K562 (cell line): ENCODE measurements around the gene PRELID1. TPM values are rescaled to one million over a fixed set of nuclear protein-coding genes. Genes with fewer than 3 reads are reported as not detected.

ENCODE experiments used
- ATF7 ChIP-seq: fragments of 450-650 bp; IDR thresholded peaks from 2 replicates; pipeline ENCODE4 v1.7.1; 2014; ENCODE audit warnings: mild to moderate bottlenecking, moderate library complexity
- BRD9 ChIP-seq: fragments of 450-650 bp; IDR thresholded peaks from 2 replicates; pipeline ENCODE4 v1.6.1; 2018; ENCODE audit warnings: low read depth; ENCODE audit not compliant: partially characterized antibody
- CBFA2T3 ChIP-seq: fragments of 450-650 bp; IDR thresholded peaks from 2 replicates; pipeline ENCODE4 v1.6.1; 2017
- CBFB ChIP-seq: sonication (generic); formaldehyde crosslinking; IDR thresholded peaks from 2 replicates; pipeline ENCODE4 v1.4.0; 2020; ENCODE audit warnings: mild to moderate bottlenecking, missing genetic modification reagents
- DMBX1 ChIP-seq: fragments of 250-450 bp; sonication (Bioruptor Pico); IDR thresholded peaks from 2 replicates; pipeline ENCODE4 v1.8.0; 2022; ENCODE audit warnings: inconsistent platforms, mild to moderate bottlenecking, moderate library complexity, borderline replicate concordance
- FUS ChIP-seq: fragments of 200-400 bp; formaldehyde crosslinking; optimal IDR thresholded peaks from 2 replicates; pipeline ENCODE3; 2017; ENCODE audit warnings: low read depth, low read length
- GABPA ChIP-seq: fragments of 200-800 bp; sonication (Bioruptor generic); conservative IDR thresholded peaks from 2 replicates; pipeline ENCODE4 v1.6.1; 2016; ENCODE audit warnings: low read depth, missing genetic modification characterization, missing compliant biosample characterization
- HDAC3 ChIP-seq: fragments of 450-650 bp; IDR thresholded peaks from 2 replicates; pipeline ENCODE4 v1.6.1; 2018; ENCODE audit warnings: borderline replicate concordance, mild to moderate bottlenecking, moderate library complexity; ENCODE audit not compliant: partially characterized antibody
- HNRNPL ChIP-seq: fragments of 200-400 bp; formaldehyde crosslinking; IDR thresholded peaks from 2 replicates; pipeline ENCODE4 v1.6.1; 2017; ENCODE audit warnings: low read depth, mild to moderate bottlenecking, low read length
- NR2C2 ChIP-seq, 2 experiments: fragments of 200-800 bp in 1 of 2; sonication (Bioruptor generic) in 1 of 2; sonication (generic) in 1 of 2; formaldehyde crosslinking in 1 of 2; IDR thresholded peaks; 2 replicates each; pipeline versions ENCODE4 v1.6.1 to v1.8.0; 2016 to 2022; ENCODE audit warnings: mild to moderate bottlenecking in 1 of 2, missing compliant biosample characterization in 1 of 2, missing genetic modification characterization in 1 of 2, missing genetic modification reagents in 1 of 2
- NR2F6 ChIP-seq: fragments of 450-650 bp; formaldehyde crosslinking; IDR thresholded peaks from 2 replicates; pipeline ENCODE4 v1.4.0; 2020; ENCODE audit warnings: mild to moderate bottlenecking
- POLR3G ChIP-seq: IDR thresholded peaks from 2 replicates; pipeline ENCODE4 v1.6.1; 2011; ENCODE audit not compliant: insufficient read length, insufficient replicate concordance; ENCODE audit errors: extremely low read depth
- PRMT5 ChIP-seq: sonication (generic); formaldehyde crosslinking; IDR thresholded peaks from 2 replicates; pipeline ENCODE4 v1.5.0; 2020; ENCODE audit warnings: missing genetic modification reagents
- RCOR1 ChIP-seq, 2 experiments: IDR thresholded peaks; 2 replicates each; pipeline ENCODE4 v1.6.1; 2012; ENCODE audit warnings: low read depth in 2 of 2, low read length in 2 of 2, borderline replicate concordance in 1 of 2, improper control_type of control experiment in 1 of 2
- SP1 ChIP-seq: sonication (generic); formaldehyde crosslinking; IDR thresholded peaks from 2 replicates; pipeline ENCODE4 v1.8.1; 2022; ENCODE audit warnings: mild to moderate bottlenecking, missing genetic modification reagents
- ZBED1 ChIP-seq: IDR thresholded peaks from 2 replicates; pipeline ENCODE4 v1.6.1; 2014
- ZFPM2 ChIP-seq: fragments of 250-450 bp; sonication (Bioruptor Pico); IDR thresholded peaks from 2 replicates; pipeline ENCODE4 v1.5.1; 2022; ENCODE audit warnings: mild to moderate bottlenecking
- polyA plus RNA-seq, 8 experiments: library from polyadenylated mRNA; depleted of rRNA in 4 of 8; stranded (reverse) in 5 of 8; unstranded in 3 of 8; fragments of >200 nt; fragmentation: Nextera tagmentation in 2 of 8; fragmentation: Illumina TruSeq in 1 of 8; extraction: Ambion mirVana in 2 of 8; extraction: Trizol in 1 of 8; gene quantifications; 2 replicates each; pipeline versions ENCODE4 v1.2.1 to v1.2.3, GENCODE V29; 2011 to 2014; ENCODE audit warnings: inconsistent platforms in 1 of 8, missing spikeins in 1 of 8
- total RNA-seq, 7 experiments: library from RNA; depleted of rRNA in 6 of 7; stranded (reverse); fragments of >200 nt in 6 of 7; fragmentation: Illumina TruSeq in 2 of 7; extraction: Trizol in 2 of 7; gene quantifications; 2 replicates each; pipeline versions ENCODE4 v1.2.1 to v1.2.3, GENCODE V29; 2011 to 2021; ENCODE audit warnings: low replicate concordance in 1 of 7
- TF ChIP-seq, protein P1 (sequence below): fragments of 450-650 bp; formaldehyde crosslinking; IDR thresholded peaks from 2 replicates; pipeline ENCODE4 v1.4.0; 2020; ENCODE audit warnings: mild to moderate bottlenecking, mixed read lengths
- TF ChIP-seq, protein P2 (sequence below): fragments of 200-800 bp; sonication (Bioruptor generic); IDR thresholded peaks from 2 replicates; pipeline ENCODE4 v1.6.1; 2017; ENCODE audit warnings: missing genetic modification characterization, missing compliant biosample characterization
- TF ChIP-seq, protein P3 (sequence below): sonication (generic); formaldehyde crosslinking; IDR thresholded peaks from 2 replicates; pipeline ENCODE4 v1.4.0; 2020; ENCODE audit warnings: mild to moderate bottlenecking, missing genetic modification reagents
- TF ChIP-seq, protein P4 (sequence below): fragments of 250-450 bp; sonication (Bioruptor Pico); IDR thresholded peaks from 2 replicates; pipeline ENCODE4 v1.5.0; 2021

PRELID1 gene
- total and polyA plus RNA-seq, 9 of the 15 experiments (the other 6 are each of a cell fraction or from before 2014, with no cell fraction given), result 40.1 to 484 (median 340) TPM

DNA sequence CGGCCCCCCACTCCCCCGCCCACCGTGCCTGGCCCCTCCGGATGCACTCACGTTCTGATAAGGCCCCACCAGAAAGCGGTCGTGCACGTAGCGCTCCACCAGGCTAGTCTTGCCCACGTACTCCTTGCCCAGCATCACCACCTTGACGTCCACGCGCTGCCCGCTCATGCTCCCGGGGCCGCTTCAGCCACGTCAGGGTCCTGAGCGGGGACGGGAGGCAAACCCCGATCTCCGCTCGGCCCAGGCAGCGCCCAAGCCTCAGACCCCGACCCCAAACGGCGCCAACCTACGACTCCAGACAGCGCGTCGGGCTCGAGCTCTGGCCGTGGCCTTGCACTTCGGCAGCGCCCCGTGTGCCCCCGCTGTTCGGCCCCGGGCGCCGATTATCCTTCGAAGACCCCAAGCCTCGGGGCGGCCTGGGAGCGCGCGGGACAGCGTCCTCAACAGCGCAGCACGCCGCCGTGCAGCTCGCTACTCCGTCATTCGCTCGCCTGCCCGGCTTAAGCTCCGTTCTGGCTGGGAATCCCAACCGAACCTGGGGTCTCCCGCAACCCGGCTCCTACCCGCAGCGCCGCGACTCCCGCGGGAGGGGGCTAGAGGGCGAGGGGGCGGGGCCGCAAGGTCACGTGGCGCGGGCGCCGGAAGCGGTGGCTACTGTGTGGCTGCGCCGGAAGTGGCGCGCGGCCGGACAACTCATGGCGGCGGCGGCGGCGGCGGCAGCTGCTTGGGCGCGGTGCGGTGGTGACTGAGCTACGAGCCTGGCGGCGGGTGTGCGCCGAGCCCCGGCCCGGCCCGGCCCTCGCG lies at the start of gene PRELID1, which contains the start of gene RAB24 (continued):
- TF ChIP-seq, protein P1, sequence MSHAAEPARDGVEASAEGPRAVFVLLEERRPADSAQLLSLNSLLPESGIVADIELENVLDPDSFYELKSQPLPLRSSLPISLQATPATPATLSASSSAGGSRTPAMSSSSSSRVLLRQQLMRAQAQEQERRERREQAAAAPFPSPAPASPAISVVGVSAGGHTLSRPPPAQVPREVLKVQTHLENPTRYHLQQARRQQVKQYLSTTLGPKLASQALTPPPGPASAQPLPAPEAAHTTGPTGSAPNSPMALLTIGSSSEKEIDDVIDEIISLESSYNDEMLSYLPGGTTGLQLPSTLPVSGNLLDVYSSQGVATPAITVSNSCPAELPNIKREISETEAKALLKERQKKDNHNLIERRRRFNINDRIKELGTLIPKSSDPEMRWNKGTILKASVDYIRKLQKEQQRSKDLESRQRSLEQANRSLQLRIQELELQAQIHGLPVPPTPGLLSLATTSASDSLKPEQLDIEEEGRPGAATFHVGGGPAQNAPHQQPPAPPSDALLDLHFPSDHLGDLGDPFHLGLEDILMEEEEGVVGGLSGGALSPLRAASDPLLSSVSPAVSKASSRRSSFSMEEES (CRISPR knock-in tag), result peak; percentile 93
- peak; percentile 56; the same call in 1 of the 2 replicates for TF ChIP-seq ATF7
- TF ChIP-seq CBFB (CRISPR knock-in tag), result no peak; the same call in 1 of the 2 replicates
- no peak for TF ChIP-seq CBFA2T3
- no peak for TF ChIP-seq NR2F6 (CRISPR knock-in tag)
- no peak for TF ChIP-seq HDAC3
- TF ChIP-seq DMBX1, result no peak
- TF ChIP-seq ZFPM2 (CRISPR knock-in tag), result no peak
- TF ChIP-seq, protein P2, sequence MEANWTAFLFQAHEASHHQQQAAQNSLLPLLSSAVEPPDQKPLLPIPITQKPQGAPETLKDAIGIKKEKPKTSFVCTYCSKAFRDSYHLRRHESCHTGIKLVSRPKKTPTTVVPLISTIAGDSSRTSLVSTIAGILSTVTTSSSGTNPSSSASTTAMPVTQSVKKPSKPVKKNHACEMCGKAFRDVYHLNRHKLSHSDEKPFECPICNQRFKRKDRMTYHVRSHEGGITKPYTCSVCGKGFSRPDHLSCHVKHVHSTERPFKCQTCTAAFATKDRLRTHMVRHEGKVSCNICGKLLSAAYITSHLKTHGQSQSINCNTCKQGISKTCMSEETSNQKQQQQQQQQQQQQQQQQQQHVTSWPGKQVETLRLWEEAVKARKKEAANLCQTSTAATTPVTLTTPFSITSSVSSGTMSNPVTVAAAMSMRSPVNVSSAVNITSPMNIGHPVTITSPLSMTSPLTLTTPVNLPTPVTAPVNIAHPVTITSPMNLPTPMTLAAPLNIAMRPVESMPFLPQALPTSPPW, result peak; percentile 90
- TF ChIP-seq POLR3G, result no peak
- no peak for TF ChIP-seq BRD9
- peak; percentile 16; the same call in 1 of the 2 replicates for TF ChIP-seq PRMT5 (CRISPR knock-in tag)
- no peak for TF ChIP-seq HNRNPL
- 0 out of 4 replicates have a peak, but pooled peaks of 1 of the 2 experiments have one; percentile 20 for TF ChIP-seq RCOR1 (IDR thresholded peaks at IDR 0.05; ENCODE audit: borderline replicate concordance in 1 of 2, low read depth in 2 of 2, low read length in 2 of 2)
- TF ChIP-seq, protein P3, sequence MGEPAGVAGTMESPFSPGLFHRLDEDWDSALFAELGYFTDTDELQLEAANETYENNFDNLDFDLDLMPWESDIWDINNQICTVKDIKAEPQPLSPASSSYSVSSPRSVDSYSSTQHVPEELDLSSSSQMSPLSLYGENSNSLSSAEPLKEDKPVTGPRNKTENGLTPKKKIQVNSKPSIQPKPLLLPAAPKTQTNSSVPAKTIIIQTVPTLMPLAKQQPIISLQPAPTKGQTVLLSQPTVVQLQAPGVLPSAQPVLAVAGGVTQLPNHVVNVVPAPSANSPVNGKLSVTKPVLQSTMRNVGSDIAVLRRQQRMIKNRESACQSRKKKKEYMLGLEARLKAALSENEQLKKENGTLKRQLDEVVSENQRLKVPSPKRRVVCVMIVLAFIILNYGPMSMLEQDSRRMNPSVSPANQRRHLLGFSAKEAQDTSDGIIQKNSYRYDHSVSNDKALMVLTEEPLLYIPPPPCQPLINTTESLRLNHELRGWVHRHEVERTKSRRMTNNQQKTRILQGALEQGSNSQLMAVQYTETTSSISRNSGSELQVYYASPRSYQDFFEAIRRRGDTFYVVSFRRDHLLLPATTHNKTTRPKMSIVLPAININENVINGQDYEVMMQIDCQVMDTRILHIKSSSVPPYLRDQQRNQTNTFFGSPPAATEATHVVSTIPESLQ (CRISPR knock-in tag), result no peak; the same call in 1 of the 2 replicates
- no peak for TF ChIP-seq NR2C2 (CRISPR knock-in tag; IDR thresholded peaks at IDR 0.05)
- peak; percentile 80 for TF ChIP-seq NR2C2 (tag; IDR thresholded peaks at IDR 0.05)
- TF ChIP-seq GABPA, result peak; percentile 97
- peak; percentile 96 for TF ChIP-seq SP1
- TF ChIP-seq, protein P4, sequence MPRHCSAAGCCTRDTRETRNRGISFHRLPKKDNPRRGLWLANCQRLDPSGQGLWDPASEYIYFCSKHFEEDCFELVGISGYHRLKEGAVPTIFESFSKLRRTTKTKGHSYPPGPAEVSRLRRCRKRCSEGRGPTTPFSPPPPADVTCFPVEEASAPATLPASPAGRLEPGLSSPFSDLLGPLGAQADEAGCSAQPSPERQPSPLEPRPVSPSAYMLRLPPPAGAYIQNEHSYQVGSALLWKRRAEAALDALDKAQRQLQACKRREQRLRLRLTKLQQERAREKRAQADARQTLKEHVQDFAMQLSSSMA, result peak; percentile 69; the same call in 1 of the 2 replicates
- TF ChIP-seq FUS, result peak; percentile 69
- 0 out of 2 replicates have a peak, but pooled peaks have one; percentile 47 for TF ChIP-seq ZBED1
